ENCODE measurements around the gene VTI1B. TPM values are rescaled to one million over a fixed set of nuclear protein-coding genes. Genes with fewer than 3 reads are reported as not detected.

Gene VTI1B
- total and polyA plus RNA-seq, 2 of the 4 experiments (the other 2 are of a cell fraction): 61.8 to 90.2 TPM

GRCh38 chr14:67668559-67668958 is 5.9 kb downstream of the VTI1B start:
- Histone ChIP-seq H2BK15ac (ENCODE audit: low read depth, low read length) (no peak overlapping the region), H3K36me3 (ENCODE audit: control insufficient read depth, insufficient read depth, low read length) (no peaks in the 10 kb centered on the region), H3K56ac (ENCODE audit: extremely low read depth, insufficient read depth, low read length) (no peak overlapping the region), H3K9me1 (ENCODE audit: insufficient read depth, low read length) (peaks cover 10% of the 10 kb centered on the region), H2AK9ac (replicated peaks; ENCODE audit: low read depth, low read length, poor library complexity) (no peak overlapping the region), H4K5ac (ENCODE audit: low read depth, low read length) (no peak overlapping the region), H4K20me1 (ENCODE audit: insufficient read depth, low read length) (peaks cover 61% of the 10 kb centered on the region), H3K4me1 (ENCODE audit: control insufficient read depth, insufficient read depth, low read length) (peaks cover 8% of the 10 kb centered on the region), H2BK120ac (ENCODE audit: low read depth, low read length) (no peak overlapping the region), H3K27me3 (ENCODE audit: control insufficient read depth, insufficient read depth, low read length) (no peaks in the 10 kb centered on the region), H3K4me2 (ENCODE audit: low read depth, low read length) (no peak overlapping the region), H2AFZ (replicated peaks; ENCODE audit: low read length, poor library complexity) (no peak overlapping the region), H4K91ac (ENCODE audit: insufficient read depth, low read depth, low read length) (no peak overlapping the region), H2AK5ac (ENCODE audit: low read depth, low read length) (no peak overlapping the region), H3K9ac (ENCODE audit: low read depth, low read length) (no peak overlapping the region), H2BK5ac (ENCODE audit: low read depth, low read length, poor library complexity, severe bottlenecking) (no peak overlapping the region), H3K27ac (ENCODE audit: insufficient read depth, low read length) (no peak overlapping the region), H3K14ac (replicated peaks; ENCODE audit: low read depth, low read length) (no peak overlapping the region), H4K8ac (ENCODE audit: low read depth in 2 of 2, low read length in 2 of 2) (no peak overlapping the region), H3K23ac (ENCODE audit: low read depth, low read length) (no peak overlapping the region), H3K18ac (ENCODE audit: low read depth, low read length) (no peak overlapping the region), H3K79me1 (ENCODE audit: low read depth in 1 of 2, low read length in 2 of 2) (peaks cover 0 to 65% of the 10 kb centered on the region in 2 experiments; a peak in 2 of 4 replicates), H3K4ac (ENCODE audit: low read depth, low read length) (no peak overlapping the region), H3K9me3 (ENCODE audit: control insufficient read depth, insufficient read depth, low read length) (no peaks in the 10 kb centered on the region), H3K4me3 (ENCODE audit: insufficient read depth, low read depth, low read length) (no peak overlapping the region), H2BK20ac (ENCODE audit: low read depth, low read length) (no peak overlapping the region)
- no peak for ATAC-seq (ENCODE audit: low read depth)
- intact Hi-C loops (cut with micrococcal nuclease) (loop anchor here (5.0 kb wide), 2 partner anchors 66 to 141 kb away; partner anchors contain the start of gene PIGH), dilution Hi-C loops (cut with HindIII; ENCODE audit: low sequenced_read_pairs, unreplicated experiment) (no loop called here), in situ Hi-C loops (cut with MboI; ENCODE audit: low sequenced_read_pairs) (loop anchor here (5.0 kb wide), 1 partner anchor 46 kb away; no protein-coding TSS in a partner anchor)
- no TSS peak for BruUV-seq (replicated peaks)
- no peak for TF ChIP-seq USF2 (IDR thresholded peaks at IDR 0.05; ENCODE audit: low read depth, low read length)
- no peak for TF ChIP-seq ELK1 (IDR thresholded peaks at IDR 0.05; ENCODE audit: borderline replicate concordance, low read depth, low read length)
- TF ChIP-seq MAZ (IDR thresholded peaks at IDR 0.05; ENCODE audit: borderline replicate concordance, low read depth, low read length): no peak
- TF ChIP-seq RFX5 (IDR thresholded peaks at IDR 0.05; ENCODE audit: low read depth, low read length): no peak
- TF ChIP-seq RCOR1 (IDR thresholded peaks at IDR 0.05; ENCODE audit: insufficient replicate concordance, low read length): no peak
- TF ChIP-seq POLR2A (IDR thresholded peaks at IDR 0.05; ENCODE audit: low read depth, low read length): no peak
- TF ChIP-seq SMC3 (IDR thresholded peaks at IDR 0.05; ENCODE audit: low read depth, low read length): no peak
- no peak for TF ChIP-seq NFE2L2 (IDR thresholded peaks at IDR 0.05; ENCODE audit: low read depth, low read length)
- TF ChIP-seq CEBPB (IDR thresholded peaks at IDR 0.05; ENCODE audit: low read depth, low read length): no peak
- no peak for TF ChIP-seq FOS (IDR thresholded peaks at IDR 0.05; ENCODE audit: low read depth, low read length)
- no peak for TF ChIP-seq RAD21 (IDR thresholded peaks at IDR 0.05; ENCODE audit: low read length)
- TF ChIP-seq CTCF (conservative IDR thresholded peaks at IDR 0.05; ENCODE audit: low read depth, low read length): no peak
- TF ChIP-seq MAFK (IDR thresholded peaks at IDR 0.05; ENCODE audit: low read depth, low read length): no peak
- TF ChIP-seq BHLHE40 (IDR thresholded peaks at IDR 0.05; ENCODE audit: low read depth, low read length): no peak
- no peak for TF ChIP-seq CHD1 (IDR thresholded peaks at IDR 0.05; ENCODE audit: low read depth, low read length)
- ChIA-PET POLR2A (ENCODE audit: unreplicated experiment) (no interaction called here), CTCF (interaction anchor here (0.7 to 3.4 kb wide), 4 partner anchors 36 to 142 kb away, joined by 3 to 18 read pairs (median 3); partner anchors contain the start of gene ARG2)
- no peak for DNase-seq

Measured in IMR-90 (cell line).